Thoracic aorta (tissue), 2 donors: ENCODE data around the gene MAMSTR. TPM values are rescaled to one million over a fixed set of nuclear protein-coding genes. Genes with fewer than 3 reads are reported as not detected.

ENCODE experiments used
- ATAC-seq: fragments of 150-250 bp; one replicate; pipeline ENCODE4 v1.8.0; 2017; ENCODE audit warnings: low read depth; ENCODE audit not compliant: insufficient number of reproducible peaks, low FRiP score
- DNase-seq: peaks from one replicate; pipeline ENCODE4 v3.0.0-alpha.2; 2020; ENCODE audit warnings: low spot score
- H3K27ac ChIP-seq, 2 donors: fragments of 200-600 bp; sonication (generic); 1 replicate in 1 of 2; 2 replicates in 1 of 2; pipeline ENCODE4 v1.5.1; 2016; ENCODE audit warnings: mild to moderate bottlenecking in 2 of 2, moderate library complexity in 2 of 2
- H3K27me3 ChIP-seq: fragments of 200-600 bp; sonication (generic); replicated peaks from 2 replicates; pipeline ENCODE4 v1.6.0; 2016; ENCODE audit warnings: mild to moderate bottlenecking; ENCODE audit not compliant: insufficient read depth
- H3K36me3 ChIP-seq: fragments of 200-600 bp; sonication (generic); one replicate; pipeline ENCODE4 v1.5.1; 2016
- H3K4me1 ChIP-seq, 2 donors: fragments of 200-600 bp; sonication (generic); 1 replicate in 1 of 2; 2 replicates in 1 of 2; pipeline versions ENCODE4 v1.5.1 to v1.6.0; 2016; ENCODE audit warnings: low read depth in 2 of 2, mild to moderate bottlenecking in 1 of 2; ENCODE audit not compliant: control insufficient read depth in 1 of 2
- H3K4me3 ChIP-seq: fragments of 200-600 bp; sonication (generic); 2 replicates; pipeline ENCODE4 v1.5.1; 2016; ENCODE audit warnings: mild to moderate bottlenecking
- H3K9me3 ChIP-seq: fragments of 200-600 bp; sonication (generic); 2 replicates; pipeline ENCODE4 v1.5.1; 2016
- total RNA-seq, 2 donors: library from RNA; depleted of rRNA; stranded (reverse); fragments of >200 nt; gene quantifications; one replicate each; pipeline versions ENCODE4 v1.1.0 to v1.2.3, GENCODE V29; 2016
- TF ChIP-seq, protein P1 (sequence below): fragments of 200-600 bp; sonication (generic); IDR thresholded peaks from one replicate; pipeline ENCODE4 v1.5.1; 2019; ENCODE audit warnings: antibody characterized with exemption

MAMSTR gene
- total RNA-seq, 2 donors from 2014 or later = not detected

DNA sequence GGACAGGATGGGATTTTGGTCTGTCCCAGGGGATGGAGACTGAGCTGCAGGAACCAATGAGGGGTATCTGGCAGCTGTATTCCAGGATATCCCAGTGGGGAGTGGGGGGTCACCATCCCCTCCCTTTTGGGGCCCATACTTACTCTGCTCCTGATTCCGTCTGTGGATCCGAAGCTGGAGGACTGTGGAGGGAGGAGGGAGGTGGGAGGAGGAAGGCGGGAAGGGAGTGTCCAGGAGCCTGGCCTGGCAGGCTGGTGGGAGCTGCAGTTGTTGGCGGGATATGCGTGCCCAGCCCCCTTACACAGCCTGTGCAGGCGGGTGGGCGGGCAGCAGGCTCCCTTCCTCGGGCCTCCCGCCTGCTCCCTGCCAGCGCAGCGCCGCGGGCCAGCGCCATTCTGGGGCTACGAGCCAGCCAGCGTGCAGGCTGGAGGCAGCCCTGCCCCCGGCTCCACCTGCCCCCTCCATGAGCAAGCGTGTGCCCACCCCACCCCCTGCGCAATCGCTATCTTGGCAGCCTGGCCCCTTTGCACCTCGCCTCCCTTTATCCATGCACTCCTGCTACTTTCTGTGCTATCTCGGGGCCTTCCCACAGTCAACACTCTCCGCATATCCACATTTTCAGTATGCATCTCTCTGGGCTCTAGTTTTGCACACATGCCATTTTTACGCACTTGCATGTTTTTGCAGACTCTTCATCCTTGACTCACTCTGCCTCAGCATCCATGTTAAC lies 2.8 kb downstream of the MAMSTR start:
- Histone ChIP-seq H3K4me3 (peak overlapping the region; percentile 58), H3K27ac (peak overlapping the region; percentile 14 to 46), H3K36me3 (no peaks in the 10 kb centered on the region), H3K9me3 (no peaks in the 10 kb centered on the region), H3K4me1 (peaks cover 8 to 58% of the 10 kb centered on the region in 2 donors), H3K27me3 (no peaks in the 10 kb centered on the region)
- ATAC-seq (no peak), DNase-seq (no peak)
- TF ChIP-seq, protein P1, sequence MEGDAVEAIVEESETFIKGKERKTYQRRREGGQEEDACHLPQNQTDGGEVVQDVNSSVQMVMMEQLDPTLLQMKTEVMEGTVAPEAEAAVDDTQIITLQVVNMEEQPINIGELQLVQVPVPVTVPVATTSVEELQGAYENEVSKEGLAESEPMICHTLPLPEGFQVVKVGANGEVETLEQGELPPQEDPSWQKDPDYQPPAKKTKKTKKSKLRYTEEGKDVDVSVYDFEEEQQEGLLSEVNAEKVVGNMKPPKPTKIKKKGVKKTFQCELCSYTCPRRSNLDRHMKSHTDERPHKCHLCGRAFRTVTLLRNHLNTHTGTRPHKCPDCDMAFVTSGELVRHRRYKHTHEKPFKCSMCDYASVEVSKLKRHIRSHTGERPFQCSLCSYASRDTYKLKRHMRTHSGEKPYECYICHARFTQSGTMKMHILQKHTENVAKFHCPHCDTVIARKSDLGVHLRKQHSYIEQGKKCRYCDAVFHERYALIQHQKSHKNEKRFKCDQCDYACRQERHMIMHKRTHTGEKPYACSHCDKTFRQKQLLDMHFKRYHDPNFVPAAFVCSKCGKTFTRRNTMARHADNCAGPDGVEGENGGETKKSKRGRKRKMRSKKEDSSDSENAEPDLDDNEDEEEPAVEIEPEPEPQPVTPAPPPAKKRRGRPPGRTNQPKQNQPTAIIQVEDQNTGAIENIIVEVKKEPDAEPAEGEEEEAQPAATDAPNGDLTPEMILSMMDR = no peak

DNA sequence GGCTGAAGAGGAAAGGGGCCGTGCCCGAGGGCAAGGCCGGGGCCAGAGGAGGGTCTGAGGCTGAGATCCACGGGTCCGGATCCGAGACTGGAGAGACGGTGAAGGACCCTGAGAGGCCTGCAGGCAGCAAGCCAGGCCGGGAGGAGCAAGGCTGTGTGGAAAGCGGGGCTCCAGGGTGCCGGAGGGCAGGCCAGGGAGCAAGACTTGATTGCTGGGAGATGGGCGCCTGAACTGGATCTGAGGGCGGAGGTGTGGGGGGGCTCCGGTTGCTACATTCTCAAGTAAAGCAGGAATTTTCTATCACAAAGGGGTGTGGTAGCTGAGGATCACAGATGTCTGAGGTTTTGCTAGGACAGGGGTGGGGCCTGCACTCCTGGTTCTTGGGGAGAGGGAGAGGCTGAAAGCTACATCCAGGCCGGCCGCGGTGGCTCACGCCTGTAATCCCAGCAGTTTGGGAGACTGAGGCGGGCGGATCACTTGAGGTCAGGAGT lies 3.8 kb downstream of the MAMSTR start:
- Histone ChIP-seq H3K27ac (peak overlapping the region in 1 of 2 donors; percentile 83), H3K4me1 (peaks cover 8 to 58% of the 10 kb centered on the region in 2 donors), H3K27me3 (no peaks in the 10 kb centered on the region), H3K4me3 (no peak overlapping the region), H3K36me3 (no peaks in the 10 kb centered on the region), H3K9me3 (no peaks in the 10 kb centered on the region)
- ATAC-seq (no peak), DNase-seq (no peak)
- TF ChIP-seq, protein P1 = no peak

- Histone ChIP-seq H3K4me3 (peak overlapping the region; percentile 74), H3K9me3 (no peaks in the 10 kb centered on the region), H3K4me1 (peaks cover 8 to 54% of the 10 kb centered on the region in 2 donors), H3K36me3 (no peaks in the 10 kb centered on the region), H3K27ac (peak overlapping the region; percentile 50 to 83), H3K27me3 (no peaks in the 10 kb centered on the region)
- no peak for DNase-seq
- ATAC-seq = no peak
- TF ChIP-seq, protein P1 = no peak
Observed at GRCh38 chr19:48714759-48715675, 4.5 kb downstream of the MAMSTR start.

GRCh38 chr19:48713864-48714755 lies 5.4 kb downstream of the MAMSTR start:
- TF ChIP-seq, protein P1 = no peak
- Histone ChIP-seq H3K27me3 (no peaks in the 10 kb centered on the region), H3K4me1 (peaks cover 8 to 45% of the 10 kb centered on the region in 2 donors), H3K4me3 (peak overlapping the region; percentile 74), H3K27ac (peak overlapping the region; percentile 50 to 83), H3K36me3 (no peaks in the 10 kb centered on the region), H3K9me3 (no peaks in the 10 kb centered on the region)
- ATAC-seq (peak; percentile 95), DNase-seq (peak; percentile 93)
